NCI-H774 (cell line): Measurements from ENCODE around the gene GSKIP.
"Not testable (repeated sequence)": the region's sequence is repeated elsewhere in the genome, so short reads cannot be mapped to it uniquely, and the experiment has no call there.

Source experiments
- DNase-seq: peaks from one replicate; lab custom pipeline; 2025; lab: John Stamatoyannopoulos, UW

GSKIP gene, protein sequence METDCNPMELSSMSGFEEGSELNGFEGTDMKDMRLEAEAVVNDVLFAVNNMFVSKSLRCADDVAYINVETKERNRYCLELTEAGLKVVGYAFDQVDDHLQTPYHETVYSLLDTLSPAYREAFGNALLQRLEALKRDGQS

GRCh38 chr14:96362965-96363750 is at the start of gene GSKIP, which contains the start of gene ATG2B:
TSS of gene GSKIP (plus strand) at chr14:96363526. CDS start at chr14:96382248, 18,722 bp downstream.
TSS of gene ATG2B (minus strand) at chr14:96363341. CDS start at chr14:96362976, 365 bp downstream.
- DNase-seq, result peak; percentile 96

DNA sequence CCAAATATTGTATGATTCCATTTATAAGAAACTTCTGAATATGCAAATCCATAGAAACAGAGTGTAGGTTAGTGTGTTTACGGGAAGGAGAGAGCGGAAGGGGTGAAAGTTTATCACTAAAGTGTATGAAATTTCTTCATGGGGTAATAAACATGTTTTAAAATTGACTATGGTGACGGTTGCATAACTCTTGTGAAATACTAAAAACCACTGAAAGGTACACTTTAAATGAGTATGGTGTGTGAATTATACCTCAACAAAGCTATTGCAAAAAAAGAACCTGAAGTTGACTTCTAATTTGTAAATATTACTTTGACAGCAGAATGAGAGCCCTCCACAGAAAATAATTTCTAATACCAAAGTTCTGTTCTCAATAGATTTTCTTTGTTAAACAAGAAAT is 47.2 kb upstream of the GSKIP start:
- no peak for DNase-seq

DNA sequence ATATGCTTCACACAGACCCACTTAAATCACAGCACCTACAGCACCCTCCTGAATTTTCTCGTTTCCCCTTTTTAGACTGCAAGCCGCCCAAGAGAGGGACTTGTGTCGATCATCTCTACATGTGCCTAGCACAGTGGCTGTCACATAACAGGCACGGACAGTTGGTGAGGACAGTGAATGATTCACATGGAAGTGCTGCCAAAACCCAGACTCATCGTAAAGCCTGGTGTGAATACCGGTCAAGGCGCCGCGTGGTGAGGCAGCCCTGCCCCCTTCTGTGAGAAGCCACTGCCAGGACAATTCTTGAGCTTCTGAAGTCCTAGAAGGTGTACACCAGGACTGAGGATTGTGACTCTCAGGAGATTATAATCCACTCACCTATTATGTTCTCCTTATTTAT is 44.5 kb upstream of the GSKIP start:
- DNase-seq, result no peak

GRCh38 chr14:96320605-96321004 is 42.7 kb upstream of the GSKIP start:
- DNase-seq, result no peak

DNA sequence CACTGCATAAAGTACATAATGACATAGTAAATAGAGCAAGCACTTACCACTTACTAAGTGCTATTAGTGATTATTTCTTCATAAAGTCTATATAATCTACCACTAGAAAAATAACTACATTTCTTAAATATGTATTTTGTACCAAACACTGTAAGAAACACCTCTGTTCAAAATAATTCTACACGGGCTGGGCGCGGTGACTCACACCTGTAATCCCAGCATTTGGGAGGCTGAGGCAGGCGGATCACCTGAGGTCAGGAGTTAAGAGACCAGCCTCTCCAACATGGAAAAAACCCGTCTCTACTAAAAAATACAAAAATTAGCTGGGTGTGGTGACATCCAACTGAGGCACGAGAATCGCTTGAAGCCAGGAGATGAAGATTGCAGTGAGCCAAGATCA is 39.1 kb upstream of the GSKIP start:
- DNase-seq, result no peak

DNA sequence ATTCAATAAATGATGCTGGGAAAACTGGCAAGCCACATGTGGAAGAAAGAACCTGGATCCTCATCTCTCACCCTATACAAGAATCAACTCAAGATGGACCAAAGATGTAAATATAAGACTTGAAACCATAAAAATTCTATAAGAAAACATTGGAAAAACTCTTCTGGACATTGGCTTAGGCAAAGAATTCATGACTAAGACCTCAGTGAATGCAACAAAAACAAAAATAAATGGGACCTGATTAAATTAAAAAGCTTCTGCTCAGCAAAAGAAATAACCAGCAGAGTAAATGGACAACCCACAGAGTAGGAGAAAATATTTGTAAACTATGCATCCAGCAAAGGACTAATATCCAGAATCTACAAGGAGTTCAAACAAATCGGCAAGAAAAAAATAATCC is 24.8 kb upstream of the GSKIP start:
- DNase-seq, result no peak

DNA sequence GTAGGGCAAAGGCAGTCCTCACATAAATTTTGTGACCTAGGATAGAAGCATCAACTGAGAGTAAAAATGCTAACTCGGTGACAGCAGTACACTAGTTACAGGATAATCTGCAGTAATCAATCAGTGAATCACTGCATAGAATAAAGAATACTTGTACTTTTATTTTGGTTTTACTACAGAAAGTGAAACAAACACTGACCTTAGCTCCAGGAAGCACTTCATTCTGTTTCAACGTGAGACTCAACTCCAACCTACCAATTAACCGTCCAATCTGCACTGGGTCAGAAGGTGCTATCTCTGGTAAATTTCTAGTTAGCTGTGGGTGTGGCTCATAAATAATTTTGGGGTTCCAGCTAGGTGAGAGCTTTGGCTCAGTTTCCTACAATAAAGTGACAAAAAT is 22.0 kb upstream of the GSKIP start:
- no peak for DNase-seq

GRCh38 chr14:96345669-96346068 is 17.7 kb upstream of the GSKIP start:
- no peak for DNase-seq

GRCh38 chr14:96347957-96348356 is 15.4 kb upstream of the GSKIP start:
- not testable (repeated sequence) for DNase-seq

GRCh38 chr14:96349286-96350075 is 13.8 kb upstream of the GSKIP start:
- no peak for DNase-seq

GRCh38 chr14:96351986-96352385 is 11.3 kb upstream of the GSKIP start:
- no peak for DNase-seq

- DNase-seq, result no peak
Observed at GRCh38 chr14:96352708-96353107, 10.6 kb upstream of the GSKIP start.

GRCh38 chr14:96354246-96354645 is 9.1 kb upstream of the GSKIP start:
- no peak for DNase-seq

DNA sequence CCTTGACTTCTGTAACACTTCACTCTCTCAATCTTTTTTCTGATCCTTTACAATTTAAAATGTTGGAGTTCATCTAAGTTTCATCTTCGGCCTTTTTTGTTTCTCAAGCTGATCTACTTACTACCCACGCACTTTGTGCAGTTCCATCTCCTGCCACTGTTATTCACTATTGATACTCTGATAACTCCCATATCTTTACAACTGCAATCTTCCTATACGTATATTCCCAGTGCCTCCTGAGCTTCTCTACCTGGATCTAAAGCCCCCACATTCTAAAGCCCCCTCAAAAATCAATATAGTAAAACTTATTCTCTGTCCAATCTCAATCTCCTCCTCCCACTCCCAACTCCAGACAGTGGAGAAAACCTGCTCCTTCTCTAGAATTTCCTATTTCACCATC is 6.1 kb upstream of the GSKIP start:
- DNase-seq, result no peak

DNA sequence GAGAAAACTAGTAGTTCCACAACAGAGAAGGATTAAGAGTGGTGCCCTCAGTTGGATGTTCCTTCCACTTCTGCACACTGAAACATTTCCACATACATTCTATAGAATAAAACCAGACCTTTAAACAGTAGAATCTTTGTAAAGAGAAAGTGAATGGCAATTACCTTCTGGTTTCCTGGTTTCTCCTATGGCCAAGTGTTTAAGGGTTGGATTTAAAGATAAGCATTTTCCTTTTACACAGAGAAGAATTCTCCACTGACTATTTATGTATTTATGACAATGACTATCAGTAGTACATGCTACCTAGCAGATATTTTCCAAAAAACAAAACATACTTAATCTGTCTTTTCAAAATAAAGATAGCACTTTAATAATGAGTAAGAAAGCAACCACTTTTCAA is 3.4 kb upstream of the GSKIP start:
- DNase-seq, result no peak

GRCh38 chr14:96362071-96362964 is 1.0 kb upstream of the GSKIP start:
- peak; percentile 73 for DNase-seq

DNA sequence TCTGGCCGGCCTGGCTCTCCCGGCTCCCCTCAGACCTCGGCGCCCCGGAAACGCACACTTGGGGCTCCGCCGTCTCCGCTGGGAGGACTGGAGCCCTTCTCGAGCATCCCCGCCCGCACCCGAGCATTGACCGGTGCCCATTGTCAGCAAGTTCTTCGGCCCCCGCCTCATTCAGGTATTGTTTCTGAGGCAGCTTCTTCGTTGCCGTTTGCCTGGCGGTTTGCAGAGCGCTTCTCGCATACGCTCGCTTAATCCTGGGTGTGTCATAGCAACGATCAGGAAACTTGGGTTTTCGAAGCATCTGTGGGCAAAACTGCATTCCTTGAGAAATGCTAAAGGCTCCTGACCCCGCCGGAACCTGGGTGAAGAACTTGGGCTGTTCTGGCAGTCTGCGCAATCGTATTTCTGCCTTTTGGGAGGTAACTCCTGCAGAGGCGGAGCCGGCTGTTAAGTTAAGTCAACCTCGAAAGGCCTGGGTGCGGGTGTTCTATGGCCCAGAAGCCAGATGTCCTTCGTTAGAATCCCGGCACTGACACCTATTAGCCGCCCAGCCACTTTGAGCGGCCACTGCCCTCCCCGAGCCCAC is 518 bp downstream of the GSKIP start:
- peak; percentile 18 for DNase-seq

DNA sequence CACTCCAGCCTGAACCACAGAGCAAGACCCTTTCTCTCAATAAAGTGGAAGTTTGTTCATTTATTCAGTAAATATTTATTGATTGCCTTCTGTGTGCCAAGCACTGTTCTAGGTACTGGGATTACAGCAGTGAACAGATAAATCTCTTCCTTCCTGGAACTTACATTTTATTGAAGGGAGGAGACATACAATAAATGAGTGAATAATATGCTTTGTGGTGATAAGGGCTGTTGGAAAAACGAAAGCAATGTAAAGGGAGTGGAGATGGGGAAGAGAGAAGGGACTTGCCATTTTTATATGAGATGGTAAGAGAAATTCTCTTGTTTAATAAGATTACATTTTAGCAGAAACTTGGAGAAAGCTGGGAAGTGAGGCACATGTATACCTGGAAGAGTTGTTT is 1.6 kb downstream of the GSKIP start:
- DNase-seq, result no peak

DNA sequence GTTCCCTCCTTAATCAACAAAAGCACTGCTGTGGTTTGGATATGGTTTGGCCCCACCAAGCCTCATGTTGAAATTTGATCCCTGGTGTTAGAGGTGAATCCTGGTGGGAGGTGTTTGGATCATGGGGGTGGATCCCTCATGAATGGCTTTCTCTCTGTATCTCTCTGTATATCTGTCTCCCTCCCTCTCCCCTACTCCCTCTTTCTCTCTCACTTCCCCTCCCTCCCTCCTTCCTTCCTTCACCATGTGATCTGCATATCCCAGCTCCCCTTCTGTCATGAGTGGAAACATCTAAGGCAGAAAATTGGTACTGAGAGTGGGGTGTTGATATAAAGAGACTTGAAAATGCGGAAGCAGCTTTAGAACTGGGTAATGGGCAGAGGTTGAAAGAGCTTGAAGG is 5.2 kb downstream of the GSKIP start:
- DNase-seq, result no peak

- no peak for DNase-seq
Observed at GRCh38 chr14:96370528-96370927, 7.2 kb downstream of the GSKIP start.

DNA sequence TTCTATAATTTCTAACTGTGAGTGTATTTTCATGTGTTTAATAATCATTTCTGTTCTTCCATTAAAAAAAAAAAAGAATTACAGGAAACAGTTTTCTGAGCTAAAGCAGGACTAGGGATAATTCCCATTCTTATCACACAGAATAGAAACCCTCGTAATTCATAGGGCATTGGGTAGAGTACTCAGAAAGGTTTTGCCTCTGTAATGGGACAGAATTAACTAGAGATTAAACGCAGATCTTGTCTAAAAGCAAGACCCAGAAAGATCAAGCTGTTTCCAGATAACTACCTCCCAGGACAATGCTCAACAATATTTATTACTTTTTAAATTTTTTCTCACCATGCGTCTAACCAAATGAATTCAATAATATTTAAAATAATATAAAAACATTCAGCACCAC is 10.2 kb downstream of the GSKIP start:
- no peak for DNase-seq

DNA sequence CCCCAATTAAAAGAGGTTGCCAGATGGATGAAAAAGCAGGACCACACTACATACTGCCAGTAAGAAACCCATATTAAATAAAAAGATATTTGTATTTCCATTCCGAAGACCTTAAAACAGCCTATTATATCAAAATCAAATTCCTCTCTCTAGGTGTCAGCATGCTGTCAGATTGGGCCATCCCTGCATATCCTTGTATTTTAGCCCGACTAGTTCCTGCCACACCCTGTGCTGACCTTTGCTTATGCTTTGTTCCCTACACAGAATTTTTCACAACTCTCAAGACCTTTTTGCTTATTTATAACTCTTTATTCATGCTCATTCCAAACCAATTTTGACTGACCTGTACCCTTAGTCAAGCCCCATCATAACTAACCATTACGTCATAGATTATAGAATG is 12.8 kb downstream of the GSKIP start:
- DNase-seq, result no peak
